ENCODE results near the gene ARL8A.
A peak's percentile ranks its signal among the peaks of the same experiment; 100 is the strongest.
"Not testable (repeated sequence)": the region's sequence is repeated elsewhere in the genome, so short reads cannot be mapped to it uniquely, and the experiment has no call there.

The ARL8A gene

DNA sequence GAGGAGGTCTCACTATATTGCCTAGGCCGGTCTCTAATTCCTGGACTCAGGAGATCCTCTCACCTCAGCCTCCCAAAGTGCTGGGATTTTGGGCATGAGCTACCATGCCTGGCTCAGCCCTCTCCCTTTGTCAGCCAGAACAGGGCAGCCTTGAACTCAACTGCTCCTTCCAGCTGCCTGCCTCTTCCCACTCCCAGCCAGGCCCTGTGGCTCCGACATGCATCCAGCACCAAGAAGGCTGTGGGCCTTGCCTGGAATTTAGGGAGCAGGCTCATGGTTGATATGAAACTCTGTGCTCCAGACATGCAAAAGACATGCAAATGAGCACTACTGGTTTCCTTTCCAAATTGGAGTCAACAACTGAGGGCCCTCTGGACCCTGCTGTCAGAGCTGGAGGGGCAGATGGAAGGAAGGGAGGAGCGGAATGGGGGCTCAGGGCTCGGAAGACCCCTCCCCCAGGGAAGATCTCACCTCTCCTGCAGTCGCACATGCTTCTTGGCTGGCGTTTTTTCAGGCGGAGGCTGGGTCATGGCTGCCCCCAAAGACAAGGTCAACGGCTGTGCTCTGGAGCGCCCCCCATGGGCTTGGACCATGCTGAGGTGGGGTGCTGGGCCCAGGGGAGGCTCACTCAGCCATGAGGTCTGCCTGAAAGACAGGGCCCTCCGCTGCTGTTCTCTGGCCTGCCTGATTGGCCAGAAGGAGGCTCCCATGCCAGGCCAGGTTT is 14.4 kb upstream of the ARL8A start:
- no peak for DNase-seq

DNA sequence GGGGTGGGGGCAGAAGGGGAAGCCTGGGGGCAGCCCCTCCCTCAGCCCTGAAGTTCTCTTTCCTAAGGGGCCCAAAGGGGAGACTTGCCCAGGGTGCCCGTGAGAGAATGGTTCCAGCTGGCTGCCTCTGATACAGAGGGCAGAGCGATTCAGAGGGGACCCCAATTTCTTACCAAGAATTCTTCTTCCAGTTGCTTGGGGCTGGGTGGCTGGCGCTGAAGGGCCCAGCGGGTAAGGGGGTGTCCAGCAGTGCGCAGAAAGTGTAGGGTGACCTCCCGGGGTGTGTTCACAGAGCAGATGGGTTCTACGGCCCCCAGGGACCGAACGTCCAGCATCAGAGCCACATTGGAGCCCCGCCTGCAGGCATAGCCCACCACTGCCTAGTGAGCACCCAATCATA is 13.4 kb upstream of the ARL8A start:
- no peak for DNase-seq

DNA sequence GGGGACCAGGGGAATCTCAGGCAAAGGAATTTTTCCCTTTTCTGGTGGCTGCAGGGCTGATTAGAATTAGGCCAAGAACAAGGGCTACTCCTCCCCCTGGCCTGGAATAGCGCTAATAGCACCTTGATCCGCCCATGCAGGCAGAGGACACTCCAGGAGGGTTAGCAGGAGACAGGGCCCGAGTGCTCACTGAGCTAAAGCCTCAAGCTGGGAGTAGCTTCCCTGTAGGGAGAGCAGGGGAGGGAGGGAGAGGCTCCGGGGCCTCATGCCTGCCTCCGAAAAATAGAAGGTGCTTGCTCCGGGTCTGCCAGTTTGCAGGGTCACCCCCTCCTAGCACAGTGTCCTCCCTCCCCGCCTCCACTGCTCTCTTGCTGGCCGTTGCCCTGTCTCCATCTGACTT is 12.1 kb upstream of the ARL8A start:
- DNase-seq = no peak

DNA sequence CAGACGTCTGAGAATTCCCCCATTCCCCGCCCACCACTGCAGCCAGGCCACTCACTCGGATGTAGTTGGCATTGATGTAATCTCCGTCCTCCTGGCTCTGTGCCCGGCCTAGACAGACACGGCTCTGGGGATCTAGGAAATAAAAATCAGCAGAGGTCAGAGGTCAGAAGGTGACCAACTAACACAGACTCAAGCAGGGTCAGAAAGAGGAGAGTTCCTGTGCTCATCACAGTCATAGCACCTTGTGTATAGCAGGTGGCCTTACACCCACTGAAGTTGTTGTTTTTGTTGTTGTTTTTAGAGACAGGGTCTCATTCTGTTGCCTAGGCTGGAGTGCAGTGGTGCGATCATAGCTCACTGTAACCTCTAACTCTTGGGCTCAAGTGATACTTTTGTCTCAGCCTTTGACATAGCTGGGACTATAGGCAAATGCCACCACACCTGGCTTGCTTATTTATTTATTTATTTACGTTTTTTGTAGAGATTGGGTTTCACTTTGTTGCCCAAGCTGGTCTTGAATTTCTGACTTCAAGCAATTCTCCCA is 11.0 kb upstream of the ARL8A start:
- no peak for DNase-seq

DNA sequence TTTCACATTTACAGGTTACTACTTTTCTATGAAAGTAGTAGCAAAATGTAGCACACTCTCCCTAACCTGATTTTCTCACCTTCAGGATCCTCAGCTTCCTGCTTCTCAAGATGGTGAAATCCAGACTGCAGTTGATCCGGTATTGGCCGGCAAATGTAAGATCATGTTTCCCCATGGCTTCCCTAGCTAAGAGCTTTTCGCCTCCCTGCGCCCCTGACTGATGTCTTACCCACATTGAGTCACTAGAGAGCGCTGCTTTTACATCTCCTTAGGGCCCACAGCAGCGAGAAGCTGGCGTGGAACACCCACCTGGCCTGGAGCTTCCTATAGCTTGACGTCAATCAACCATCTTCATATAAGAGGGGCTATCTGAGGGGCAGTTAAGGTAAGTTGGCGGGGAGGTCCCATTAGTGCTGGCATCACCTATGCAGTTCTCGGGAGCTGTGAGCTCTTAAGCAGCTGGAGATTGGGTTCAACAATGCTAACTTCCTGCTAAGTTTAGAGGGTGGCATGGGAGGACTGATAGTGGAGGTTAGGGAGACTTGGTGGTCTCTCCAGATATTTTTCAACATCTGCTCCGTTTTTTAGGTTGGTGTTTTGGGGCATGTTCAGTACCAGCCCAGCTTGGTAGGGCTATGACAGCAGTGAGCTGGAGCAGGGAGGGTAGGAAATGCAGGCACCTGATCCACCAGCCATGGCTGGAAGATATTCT is 10.4 kb upstream of the ARL8A start:
- DNase-seq = peak in 4 of 6 experiments; percentile 12 to 52 (median 28)

DNA sequence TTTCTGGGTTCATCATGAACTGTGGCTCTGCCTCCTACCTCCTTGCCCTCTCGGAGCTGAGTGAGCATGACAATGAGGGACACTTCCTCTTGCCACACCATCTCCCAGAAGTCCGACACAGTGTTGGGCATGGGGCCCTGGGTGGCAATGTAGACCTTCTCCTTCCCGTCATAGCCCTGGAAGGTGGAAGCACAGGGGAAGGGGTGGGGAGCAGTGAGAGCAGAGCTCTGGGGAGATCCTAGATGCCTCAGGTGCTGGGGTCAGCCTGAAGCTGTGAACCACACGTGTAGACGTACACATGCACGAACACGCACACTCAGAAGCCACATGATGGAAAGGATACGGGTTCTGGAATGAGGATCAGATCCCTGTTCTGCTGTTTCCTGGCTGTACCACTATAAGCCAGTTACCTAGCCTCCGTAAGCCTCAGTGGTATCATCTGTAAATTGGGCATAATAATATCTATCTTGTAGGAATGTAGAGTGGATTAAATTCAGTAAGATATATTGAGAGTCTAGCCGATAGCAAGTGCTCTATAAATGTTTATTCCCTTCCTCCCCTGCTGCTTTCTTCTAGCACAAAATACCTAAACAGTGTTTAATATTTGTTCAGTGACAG is 9.7 kb upstream of the ARL8A start:
- no peak for DNase-seq

DNA sequence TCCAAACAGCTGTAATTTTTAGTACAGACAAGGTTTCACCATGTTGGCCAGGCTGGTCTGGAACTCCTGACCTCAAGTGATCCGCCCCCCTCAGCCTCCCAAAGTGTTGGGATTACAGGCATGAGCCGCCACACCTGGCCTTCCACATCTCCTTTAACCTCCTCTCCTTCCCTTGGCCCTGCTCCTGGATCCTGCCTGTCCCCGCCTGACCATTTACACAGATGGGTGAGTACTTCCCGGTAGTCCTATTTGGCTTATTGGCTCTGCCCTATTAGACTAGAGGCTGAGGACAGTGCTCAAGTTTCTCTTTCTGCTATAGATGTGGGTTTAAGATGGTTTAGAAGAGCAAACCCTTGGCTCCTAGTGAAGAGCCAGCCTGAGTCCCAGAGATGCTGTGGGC is 8.7 kb upstream of the ARL8A start:
- no peak for DNase-seq

DNA sequence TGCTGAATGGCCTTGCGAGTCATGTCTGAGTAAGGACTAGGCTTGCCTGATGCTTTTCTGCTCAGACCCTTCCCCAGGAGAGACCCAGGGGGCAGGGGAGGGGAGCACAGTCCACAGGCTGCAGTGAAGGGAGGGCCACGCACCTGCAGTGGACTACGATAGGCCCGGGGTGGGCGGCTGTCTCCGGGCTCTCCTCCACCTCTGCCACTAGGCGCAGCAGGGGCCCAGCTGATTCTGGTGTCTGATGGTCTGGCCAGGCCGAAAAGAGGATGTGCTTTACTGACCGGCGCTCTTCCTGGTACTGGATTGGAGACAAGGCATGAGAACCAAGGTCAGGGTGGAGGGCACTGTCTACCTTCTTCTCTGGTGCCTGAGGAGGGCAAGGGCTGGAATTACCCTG is 7.9 kb upstream of the ARL8A start:
- DNase-seq = no peak

DNA sequence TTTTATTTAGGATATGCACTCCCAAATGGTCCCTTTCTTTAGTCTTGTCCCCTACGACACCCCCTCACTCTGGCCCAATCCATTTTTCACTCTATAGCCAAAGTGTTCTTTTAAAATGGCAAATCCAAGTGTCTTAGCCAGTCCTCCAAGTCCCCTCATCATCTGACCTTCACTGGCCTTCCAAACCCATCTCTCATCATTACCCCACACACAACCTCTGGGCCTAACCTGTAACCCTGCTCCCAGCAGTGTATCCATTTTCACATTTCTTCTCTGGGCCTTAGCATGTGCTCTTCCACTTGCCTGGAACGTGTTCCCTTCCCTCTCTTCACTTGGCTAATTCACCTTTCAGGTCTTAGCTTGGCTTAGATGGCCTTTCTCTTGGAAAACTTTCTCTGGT is 6.5 kb upstream of the ARL8A start:
- DNase-seq = no peak

DNA sequence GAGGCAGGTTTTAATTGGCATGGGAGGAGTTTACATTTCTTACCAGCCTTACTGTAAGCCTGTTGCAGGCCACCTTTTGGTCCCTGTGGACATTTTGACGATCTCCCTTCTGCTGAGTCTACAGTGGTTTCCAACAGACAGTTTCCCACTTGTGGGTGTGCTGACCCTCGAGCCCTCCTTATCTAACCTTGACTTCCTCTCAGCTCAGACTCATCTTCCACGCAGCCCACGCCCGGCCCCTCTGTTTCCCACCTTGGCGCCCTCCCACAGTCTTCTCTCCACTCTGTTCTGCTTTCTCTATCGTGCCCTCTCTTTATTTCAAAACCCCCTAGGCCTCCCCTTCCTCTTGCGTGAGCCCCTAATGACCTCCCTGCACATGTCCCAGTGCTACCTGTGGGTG is 6.1 kb upstream of the ARL8A start:
- no peak for DNase-seq

DNA sequence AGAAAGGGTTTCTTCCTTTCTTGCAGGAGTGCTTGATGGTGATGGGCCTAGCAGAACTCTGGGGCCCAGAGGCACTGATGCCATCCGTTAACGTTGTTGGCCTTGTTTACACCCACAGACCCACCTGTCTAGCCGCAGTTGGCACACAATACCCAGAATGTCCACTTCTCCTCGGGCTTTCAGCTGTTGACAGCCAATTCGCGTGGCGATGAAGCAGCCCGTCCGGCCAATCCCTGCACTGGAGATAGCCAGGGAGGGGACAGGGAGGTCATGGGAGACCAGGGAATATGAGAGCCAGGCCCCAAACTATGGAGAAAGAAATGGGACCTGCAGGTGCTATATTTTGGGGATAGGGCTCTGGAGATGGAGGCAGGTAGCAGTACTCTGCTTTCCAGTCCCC is 5.7 kb upstream of the ARL8A start:
- no peak for DNase-seq

DNA sequence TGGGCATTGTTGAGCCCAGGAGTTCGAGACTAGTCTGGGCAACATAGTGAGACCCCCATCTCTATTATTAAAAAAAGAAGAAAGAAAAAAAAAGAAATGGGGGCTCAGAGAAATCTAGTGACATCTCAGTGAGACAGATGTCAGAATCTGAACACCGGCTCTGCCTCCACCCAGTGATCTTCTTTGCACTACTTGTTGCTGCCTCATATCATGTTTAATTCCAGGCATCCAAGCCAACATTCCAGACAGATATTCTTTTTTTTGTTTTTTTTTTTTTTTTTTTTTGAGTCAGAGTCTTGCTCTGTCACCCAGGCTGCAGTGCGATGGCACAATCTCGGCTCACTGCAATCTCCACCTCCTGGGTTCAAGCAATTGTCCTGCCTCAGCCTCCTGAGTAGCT is 5.0 kb upstream of the ARL8A start:
- no peak for DNase-seq

DNA sequence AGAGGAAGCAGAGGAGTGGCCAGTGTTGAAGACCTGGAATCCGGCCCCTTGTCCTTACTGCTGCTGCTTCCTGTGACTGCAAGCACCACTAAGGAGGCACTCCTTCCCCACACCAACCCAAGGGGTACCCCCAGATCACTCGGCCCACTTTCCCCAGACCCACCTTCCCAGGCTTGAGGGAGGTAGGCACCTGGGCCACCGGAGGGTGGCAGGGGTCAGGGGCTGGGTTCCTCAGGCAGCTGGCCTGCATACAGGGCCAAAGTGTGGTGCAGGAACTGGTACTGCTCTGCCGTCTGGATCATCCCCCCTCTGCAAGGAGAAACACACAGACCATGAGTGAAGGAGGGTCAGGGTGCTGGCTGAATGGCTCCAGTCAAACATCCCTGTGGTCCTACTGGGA is 3.9 kb upstream of the ARL8A start:
- DNase-seq = no peak

DNA sequence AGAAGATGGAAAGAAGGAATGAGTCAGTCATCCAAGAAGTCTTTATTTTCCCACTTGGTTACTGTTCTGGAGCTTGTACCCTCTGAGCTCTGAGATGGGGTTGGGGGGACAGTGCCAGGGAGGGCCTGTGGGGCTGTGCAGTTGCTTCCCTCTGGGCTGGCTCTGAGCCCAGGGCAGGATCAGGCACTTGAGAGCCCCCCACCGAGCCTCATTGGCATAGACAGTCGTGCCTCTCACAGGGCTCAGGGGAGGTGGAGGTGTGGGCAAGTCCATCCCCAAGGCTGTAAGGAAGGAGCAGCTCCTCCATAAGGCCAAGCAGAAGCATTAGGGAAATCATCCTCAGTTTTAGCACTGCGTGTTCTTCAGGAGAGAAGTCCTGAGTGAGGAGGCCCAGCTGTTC is 2.5 kb upstream of the ARL8A start:
- no peak for DNase-seq

DNA sequence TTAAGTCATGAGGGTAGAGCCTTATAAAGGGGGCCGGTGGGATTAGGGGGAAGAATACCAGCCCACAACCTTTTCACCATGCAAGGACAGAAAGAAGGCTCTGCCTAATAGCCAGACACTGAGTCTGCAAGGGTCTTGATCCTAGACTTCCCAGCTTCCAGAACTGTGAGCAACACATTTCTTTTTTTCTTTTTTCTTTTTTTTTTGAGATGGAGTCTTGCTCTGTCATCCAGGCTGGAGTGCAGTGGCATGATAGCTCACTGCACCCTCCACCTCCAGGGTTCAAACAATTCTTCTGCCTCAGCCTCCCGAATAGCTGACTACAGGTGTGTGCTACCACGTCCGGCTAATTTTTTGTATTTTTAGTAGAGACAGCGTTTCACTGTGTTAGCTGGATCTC is 1.7 kb upstream of the ARL8A start:
- no peak for DNase-seq

DNA sequence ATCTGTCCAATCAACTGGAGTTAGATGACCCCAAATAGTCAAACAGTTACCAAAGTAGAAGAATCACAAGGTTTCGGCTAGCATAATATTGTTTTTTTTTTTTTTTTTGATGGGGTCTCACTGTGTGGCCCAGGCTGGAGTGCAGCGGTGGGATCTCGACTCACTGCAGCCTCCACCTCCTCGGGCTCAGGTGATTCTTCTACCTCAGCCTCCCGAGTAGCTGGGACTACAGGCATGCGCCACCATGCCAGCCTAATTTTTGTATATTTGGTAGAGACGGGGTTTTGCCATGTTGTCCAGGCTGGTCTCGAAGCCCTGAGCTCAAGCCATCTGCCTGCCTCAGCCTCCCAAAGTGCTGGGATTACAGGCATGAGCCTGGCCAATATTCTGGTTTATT is 1.2 kb upstream of the ARL8A start:
- DNase-seq = not testable (repeated sequence)

DNA sequence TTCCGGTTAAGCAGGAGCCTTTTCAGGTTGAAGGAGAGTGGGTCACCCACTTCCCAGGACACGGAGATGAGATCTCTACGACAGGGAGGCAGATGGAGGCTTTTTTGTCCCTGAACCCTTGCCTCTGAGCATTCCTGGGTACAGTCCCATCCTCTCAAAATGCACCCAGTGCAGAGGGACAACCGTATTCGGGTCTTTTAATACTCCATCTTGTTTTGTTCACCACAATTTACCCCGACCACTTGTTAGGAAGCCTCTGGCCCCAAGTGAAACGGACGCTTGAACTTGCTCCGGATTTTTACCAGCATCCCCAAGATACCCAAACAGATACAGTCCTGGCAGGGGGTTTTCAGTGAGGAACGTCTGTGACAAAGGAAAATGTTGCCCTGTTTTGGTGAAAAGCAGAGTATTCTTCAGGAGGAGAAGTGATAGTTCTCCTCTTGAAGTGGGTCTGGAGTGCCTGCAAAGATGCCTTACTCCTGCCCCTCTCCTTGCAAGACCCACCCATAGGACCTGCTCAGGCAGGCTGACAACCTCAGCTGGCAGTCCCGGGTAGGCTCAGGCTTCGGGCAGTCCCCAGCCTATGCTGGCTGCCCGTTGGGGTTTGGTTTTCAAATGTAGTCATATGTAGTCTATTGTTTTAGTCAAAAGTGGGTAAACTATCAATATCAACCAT is 669 bp upstream of the ARL8A start:
- peak in 1 of 6 experiments; percentile 33 for DNase-seq

DNA sequence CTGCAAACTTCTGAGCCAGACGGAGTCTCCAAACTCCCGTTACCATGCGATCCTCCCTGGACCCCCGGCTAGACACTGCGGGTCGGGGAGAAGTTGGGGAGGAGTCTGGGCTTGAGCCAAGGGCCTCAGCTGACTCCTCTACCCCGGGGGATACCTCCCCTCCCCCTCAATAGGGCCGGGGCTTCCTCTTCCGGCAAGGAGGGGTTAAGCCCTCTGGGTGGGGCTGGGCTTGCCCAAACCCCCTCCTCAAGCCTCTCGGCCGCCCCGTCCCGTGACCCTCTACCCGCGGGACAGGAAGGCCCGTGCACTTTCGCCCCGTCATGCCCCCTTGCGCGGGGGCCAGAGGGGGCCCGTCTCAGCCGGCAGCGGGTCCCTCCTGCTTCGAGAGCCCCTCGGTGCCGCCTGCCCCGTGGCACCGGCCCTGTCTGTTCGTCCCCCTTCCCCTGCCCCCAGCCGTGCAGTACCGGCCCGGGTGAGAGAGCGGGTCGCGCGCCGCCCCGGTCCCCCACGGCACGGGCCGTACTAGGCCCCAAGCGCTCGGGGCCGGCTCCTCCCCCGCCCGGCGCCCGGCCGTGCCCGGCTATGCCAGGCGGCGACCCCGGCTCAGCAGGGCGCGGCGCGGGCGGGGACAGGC is 652 bp downstream of the ARL8A start:
- DNase-seq = peak in 5 of 6 experiments; percentile 21 to 44 (median 28)

DNA sequence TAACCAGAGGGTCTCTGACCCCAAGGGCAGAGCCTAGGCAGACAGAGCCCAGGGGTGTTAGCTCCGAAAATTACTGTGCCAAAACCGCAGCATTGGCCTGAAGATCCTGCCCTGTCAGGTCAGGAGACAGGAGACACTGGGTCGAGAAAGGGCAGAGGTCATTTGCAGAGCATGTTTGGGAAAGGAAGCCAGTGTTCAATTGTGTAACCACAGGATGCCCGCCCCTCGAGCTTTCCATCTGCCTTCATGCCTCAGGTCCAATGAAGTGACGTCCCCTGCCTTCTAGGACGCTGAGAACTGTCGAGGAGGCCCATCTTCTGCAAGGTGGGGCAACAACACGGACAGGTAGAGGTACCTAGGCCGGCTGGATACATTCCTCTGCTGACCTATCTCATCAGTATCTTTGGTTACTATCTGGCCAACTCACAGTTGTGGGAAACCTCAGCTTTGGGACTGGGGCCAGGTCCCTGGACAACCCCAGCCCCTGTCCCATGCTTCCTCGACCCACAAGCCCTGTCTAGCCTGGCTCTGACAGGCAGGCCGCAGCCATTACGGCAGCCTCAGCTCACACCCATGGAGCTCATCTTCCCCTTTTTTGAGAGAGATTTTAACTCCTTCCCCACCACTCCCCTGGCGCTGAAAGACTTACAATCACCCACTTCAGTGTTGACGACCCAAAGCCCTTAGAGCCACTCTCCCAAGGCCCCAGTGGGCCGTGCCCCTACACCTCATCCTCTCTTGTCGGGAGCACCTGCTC is 1.3 kb downstream of the ARL8A start:
- DNase-seq = peak in 4 of 6 experiments; percentile 6 to 49 (median 34)

DNA sequence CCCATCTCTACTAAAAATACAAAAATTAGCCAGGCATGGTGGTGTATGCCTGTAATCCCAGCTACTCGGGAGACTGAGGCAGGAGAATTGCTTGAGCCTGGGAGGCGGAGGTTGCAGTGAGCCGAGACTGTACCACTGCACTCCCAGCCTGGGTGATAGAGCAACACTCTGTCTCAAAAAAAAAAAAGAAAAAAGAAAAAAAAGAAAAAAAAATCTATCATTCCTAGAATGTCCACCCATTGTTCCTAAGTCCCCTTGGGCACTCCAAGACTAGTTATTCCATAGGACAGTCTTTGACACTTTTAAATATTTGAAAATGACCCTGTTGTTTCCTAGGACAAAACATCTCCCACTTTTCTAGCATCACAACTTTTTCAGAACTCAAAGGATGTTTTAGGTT is 3.1 kb downstream of the ARL8A start:
- DNase-seq = not testable (repeated sequence)

DNA sequence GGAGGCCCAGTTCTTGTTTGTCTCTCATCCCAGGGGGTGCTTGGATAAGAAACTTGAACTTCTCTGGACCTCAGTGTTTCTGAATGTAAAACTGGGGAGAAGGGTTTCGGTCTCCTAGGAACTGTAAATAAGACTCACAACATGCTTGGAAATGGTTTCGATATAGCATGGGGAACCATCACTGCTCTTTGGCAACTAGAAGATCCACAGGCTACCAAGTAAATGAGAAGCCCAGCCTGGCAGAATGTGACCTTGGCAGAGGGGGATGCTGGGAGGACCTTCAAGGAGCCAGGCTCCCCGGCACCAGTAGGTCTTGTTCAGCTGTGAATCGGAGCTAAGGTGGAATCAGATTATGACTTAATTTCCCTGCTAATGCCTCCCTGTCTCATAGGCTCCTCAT is 3.7 kb downstream of the ARL8A start:
- no peak for DNase-seq

DNA sequence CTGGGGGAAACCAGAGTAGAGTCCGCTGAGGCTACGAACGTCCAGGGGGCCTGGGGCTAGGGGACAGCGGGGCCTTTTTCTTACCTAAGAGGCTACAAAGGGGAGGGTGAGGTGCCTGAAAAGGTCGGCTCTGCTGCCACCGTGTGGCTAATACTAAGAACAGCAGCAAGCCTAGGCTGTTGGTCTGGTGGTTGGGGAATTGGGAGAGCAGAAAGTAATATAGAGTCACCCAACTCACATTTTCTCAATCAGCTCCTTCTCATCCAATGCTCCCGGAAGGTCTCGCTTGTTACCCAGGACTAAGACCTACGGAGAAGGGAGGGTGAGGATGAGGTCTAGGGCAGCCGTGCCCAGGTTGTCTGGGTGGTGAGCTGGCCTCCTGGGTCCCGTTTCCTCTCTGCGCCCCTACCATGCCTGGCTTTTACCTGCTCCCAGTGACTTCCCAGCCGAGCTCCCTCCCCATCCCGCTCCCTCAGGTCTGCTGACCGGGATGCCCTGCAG is 9.3 kb downstream of the ARL8A start:
- peak in 4 of 6 experiments; percentile 23 to 62 (median 42) for DNase-seq

Measured in stimulated activated naive CD4-positive, alpha-beta T cell (primary cell).